ENCODE results near the gene PARVG. TPM values are rescaled to one million over a fixed set of nuclear protein-coding genes. Genes with fewer than 3 reads are reported as not detected.

Gene PARVG
- total and polyA plus RNA-seq, 2 of the 13 experiments (the other 11 are each of a cell fraction or from before 2014, with no cell fraction given): not detected

- TF ChIP-seq PRDM15 (CRISPR knock-in tag; IDR thresholded peaks at IDR 0.05) (no peak), SRY (CRISPR knock-in tag; IDR thresholded peaks at IDR 0.05) (no peak), TSC22D2 (CRISPR knock-in tag; IDR thresholded peaks at IDR 0.05; ENCODE audit: borderline replicate concordance) (no peak), ZBTB44 (CRISPR knock-in tag; IDR thresholded peaks at IDR 0.05) (no peak), ZNF883 (CRISPR knock-in tag; IDR thresholded peaks at IDR 0.05; ENCODE audit: not compliant biosample characterization) (no peak), ZNF205 (CRISPR knock-in tag; IDR thresholded peaks at IDR 0.05) (no peak), NR2C2 (CRISPR knock-in tag; IDR thresholded peaks at IDR 0.05; ENCODE audit: borderline replicate concordance) (no peak)
Observed at GRCh38 chr22:44159221-44159620, 21.5 kb upstream of the PARVG start (continued).

- H3K27ac ChIP-seq (ENCODE audit: extremely low read length, insufficient read depth, low read length): no peak overlapping the region
- H3K4me2 ChIP-seq (ENCODE audit: low read depth, low read length): no peak overlapping the region
- H3K4me3 ChIP-seq (replicated peaks in 1 of 3; ENCODE audit: insufficient read depth in 1 of 3, low read depth in 2 of 3, low read length in 3 of 3): no peak overlapping the region
- FAIRE-seq (no peak), DNase-seq (ENCODE audit: low spot score) (no peak), ATAC-seq (no peak)
- no peaks in the 10 kb centered on the region for H3K9me3 ChIP-seq (ENCODE audit: low read length)
- H3K36me3 ChIP-seq (replicated peaks in 1 of 2; ENCODE audit: control insufficient read depth in 1 of 2, insufficient read depth in 2 of 2, low read length in 2 of 2): no peaks in the 10 kb centered on the region
- in situ Hi-C loops (cut with HindIII; ENCODE audit: extremely low pct_ligation_motif_present, low pct_unique_long_range_greater_than_20kb): no loop called here
- peaks cover 0 to 1% of the 10 kb centered on the region in 2 experiments; a peak in 1 of 5 replicates for H3K27me3 ChIP-seq (ENCODE audit: control insufficient read depth in 1 of 2, insufficient read depth in 2 of 2, low read length in 2 of 2)
- no peak overlapping the region for H2AFZ ChIP-seq (ENCODE audit: low read length)
- POLR2A ChIA-PET: no interaction called here
- no peaks in the 10 kb centered on the region for H3K79me2 ChIP-seq (ENCODE audit: insufficient read depth, low read length)
- H3K9ac ChIP-seq (ENCODE audit: insufficient read depth, low read depth, low read length): no peak overlapping the region
- CTCF ChIA-PET (ENCODE audit: low intra/inter-chr PET ratio, low total read pairs): no interaction called here
- intact Hi-C loops (cut with micrococcal nuclease; ENCODE audit: unreplicated experiment): no loop called here
- no TSS peak for BruUV-seq (replicated peaks)
- H3K4me1 ChIP-seq (ENCODE audit: insufficient read depth, low read length): no peaks in the 10 kb centered on the region
- no peaks in the 10 kb centered on the region for H4K20me1 ChIP-seq (ENCODE audit: insufficient read depth, low read length)
- WGBS (ENCODE audit: low lambda C conversion rate): 25% methylated on average over 4 of the region's 7 CpGs
- TF ChIP-seq YY1 (IDR thresholded peaks at IDR 0.05; ENCODE audit: insufficient read depth, insufficient replicate concordance, low read depth, low read length) (no peak), GFI1 (CRISPR knock-in tag; IDR thresholded peaks at IDR 0.05; ENCODE audit: borderline replicate concordance) (no peak), RBM22 (optimal IDR thresholded peaks at IDR 0.05; ENCODE audit: low read length) (no peak), ZBTB8A (CRISPR knock-in tag; IDR thresholded peaks at IDR 0.05; ENCODE audit: borderline replicate concordance, low read depth) (no peak), PTBP1 (IDR thresholded peaks at IDR 0.05; ENCODE audit: low read depth, low read length, poor library complexity, severe bottlenecking) (no peak), KDM2A (CRISPR knock-in tag; IDR thresholded peaks at IDR 0.05; ENCODE audit: borderline replicate concordance, low read depth) (no peak), ZBED4 (CRISPR knock-in tag; IDR thresholded peaks at IDR 0.05; ENCODE audit: borderline replicate concordance) (no peak)
Observed at GRCh38 chr22:44159811-44160210, 20.9 kb upstream of the PARVG start.
